GM19240 (cell line): ENCODE data around the gene ABLIM1.

Experiments
- DNase-seq: peaks from one replicate; pipeline ENCODE4 v3.0.0; 2011; ENCODE audit warnings: low spot score; ENCODE audit not compliant: insufficient read length

ABLIM1 gene

GRCh38 chr10:114547514-114547913 lies 110.6 kb downstream of the ABLIM1 start:
- DNase-seq, result no peak

- DNase-seq, result no peak
Measured at GRCh38 chr10:114547056-114547455, 111.0 kb downstream of the ABLIM1 start.

DNA sequence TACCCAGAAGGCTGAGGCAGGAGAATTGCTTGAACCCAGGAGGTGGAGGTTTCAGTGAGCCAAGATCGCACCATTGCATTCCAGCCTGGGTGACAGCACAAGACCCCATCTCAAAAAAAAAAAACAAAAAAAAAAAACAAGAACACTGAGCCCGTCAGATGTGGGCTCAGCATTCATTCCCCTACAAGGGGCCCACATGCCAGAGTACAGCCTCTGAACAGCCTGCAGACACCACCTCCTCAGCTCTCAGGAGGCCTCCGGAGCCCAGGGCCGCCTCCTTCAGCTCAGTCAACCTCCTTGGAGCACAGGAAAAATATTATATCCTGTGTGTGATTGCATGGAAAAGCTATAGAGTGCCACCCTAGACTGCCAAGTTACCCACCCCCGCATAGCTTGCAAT lies 112.3 kb downstream of the ABLIM1 start:
- DNase-seq, result no peak

- DNase-seq, result no peak
Measured at GRCh38 chr10:114545071-114545470, 113.0 kb downstream of the ABLIM1 start.

GRCh38 chr10:114544045-114544659 lies 113.9 kb downstream of the ABLIM1 start:
- DNase-seq, result peak; percentile 68

GRCh38 chr10:114543456-114543855 lies 114.6 kb downstream of the ABLIM1 start:
- no peak for DNase-seq

- DNase-seq, result no peak
Measured at GRCh38 chr10:114542373-114542772, 115.7 kb downstream of the ABLIM1 start.

DNA sequence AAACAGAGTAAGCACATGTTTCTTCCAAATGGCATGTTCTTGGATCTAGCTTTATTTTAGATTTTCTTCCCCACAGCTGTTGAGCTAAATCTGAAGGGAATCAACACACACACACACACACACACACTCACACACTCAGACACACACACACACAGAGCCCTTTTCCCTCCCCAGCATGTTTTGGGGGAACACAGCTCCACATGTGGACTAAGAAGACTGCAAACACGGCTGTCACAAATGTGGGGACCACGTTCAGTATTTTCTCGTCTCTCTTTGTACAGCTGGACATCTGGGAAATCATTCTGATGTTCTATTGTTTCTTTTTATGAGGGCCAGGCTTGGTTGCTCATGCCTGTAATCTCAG lies 116.3 kb downstream of the ABLIM1 start:
- DNase-seq, result no peak

GRCh38 chr10:114541081-114541796 lies 116.8 kb downstream of the ABLIM1 start:
- no peak for DNase-seq

DNA sequence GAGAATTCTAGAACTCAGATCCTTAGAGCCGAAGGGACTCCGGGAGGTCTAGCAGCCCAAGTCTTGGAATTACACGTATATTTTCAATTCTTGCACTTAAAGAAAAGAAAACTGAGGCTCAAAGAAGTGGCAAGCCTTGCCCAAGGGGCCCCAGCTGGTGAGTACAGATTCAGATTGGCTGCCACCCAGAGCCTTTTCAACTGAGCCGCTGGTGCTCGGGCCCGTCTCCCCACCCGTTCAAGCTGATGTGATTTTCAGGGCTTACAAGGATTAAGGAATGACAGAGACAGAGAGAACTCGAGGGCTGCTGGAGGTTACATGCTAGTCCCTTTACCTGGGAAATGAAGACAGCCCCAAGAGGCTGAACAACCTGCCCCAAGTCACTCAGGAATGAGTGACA lies 117.8 kb downstream of the ABLIM1 start:
- DNase-seq, result no peak

GRCh38 chr10:114539623-114540022 lies 118.5 kb downstream of the ABLIM1 start:
- DNase-seq, result no peak

DNA sequence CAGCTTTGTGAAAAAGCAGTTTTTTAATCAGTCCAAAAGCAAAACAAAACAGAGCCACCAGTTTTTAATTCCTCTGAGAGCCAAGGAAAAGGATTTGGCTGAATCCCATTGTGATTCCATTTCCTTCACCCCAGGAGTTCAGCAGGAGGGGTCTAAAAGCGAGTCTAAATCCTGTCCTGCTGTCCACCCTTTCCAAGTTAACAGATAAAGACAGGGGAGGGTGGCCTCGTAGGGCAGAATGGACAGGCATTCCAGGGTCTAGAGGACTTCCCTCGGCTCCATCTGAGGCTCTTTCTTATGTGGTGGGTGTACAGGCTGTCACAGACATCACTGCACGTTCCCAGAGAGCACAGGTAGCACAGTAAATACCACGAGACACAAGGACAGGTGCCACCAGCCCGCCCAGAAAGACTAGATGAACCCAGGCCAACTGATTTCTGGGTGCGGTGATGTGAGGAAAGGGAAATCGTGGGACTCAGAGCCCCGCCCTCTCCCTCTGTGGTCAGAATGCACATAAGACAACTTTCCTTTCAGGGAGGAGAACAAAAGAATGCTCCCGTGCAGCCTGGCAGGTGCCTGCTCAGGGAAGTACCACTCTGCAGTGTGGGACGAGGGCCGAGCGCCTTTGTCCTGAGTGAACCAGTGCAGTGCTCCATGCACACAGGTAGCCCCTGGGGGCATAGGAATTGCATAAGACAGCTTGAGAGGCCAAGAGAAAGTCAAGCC lies 119.7 kb downstream of the ABLIM1 start:
- DNase-seq, result no peak

DNA sequence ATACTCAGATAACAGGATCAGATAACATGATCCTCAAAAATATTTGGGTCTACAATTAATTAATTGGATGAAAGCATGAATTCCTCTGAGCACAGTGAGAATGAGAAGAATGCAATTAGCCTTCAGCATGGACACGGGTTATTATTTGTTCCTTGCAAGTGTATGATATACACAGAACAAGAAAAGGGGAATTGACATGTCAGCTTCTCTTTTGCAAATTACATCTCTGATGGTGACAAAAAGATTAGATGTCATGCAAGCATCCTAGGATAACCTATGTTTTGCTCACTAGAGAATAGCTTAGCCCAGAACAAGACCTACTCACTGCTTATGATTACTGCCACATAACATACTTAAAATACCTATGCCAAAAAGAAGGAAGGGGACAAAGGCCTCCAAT lies 120.3 kb downstream of the ABLIM1 start:
- DNase-seq, result no peak

DNA sequence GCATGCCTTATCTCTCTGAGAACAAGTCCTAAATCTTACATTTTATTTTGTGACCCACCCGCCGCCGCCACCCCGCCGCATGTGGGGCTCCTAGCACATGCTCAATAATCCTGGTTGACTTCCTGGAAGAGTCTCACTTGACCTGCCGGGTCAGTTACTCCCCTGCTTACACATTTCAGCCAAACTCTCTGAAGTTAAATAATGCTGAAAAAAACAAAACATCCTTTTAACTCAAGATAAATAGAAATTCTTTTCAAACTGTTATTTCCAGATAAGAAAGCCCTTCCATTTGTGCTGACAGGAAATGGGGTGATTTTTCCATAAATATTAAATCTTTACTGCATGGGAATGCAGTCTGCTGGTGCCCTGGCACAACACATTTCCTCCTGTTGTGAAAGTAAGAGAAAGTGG lies 123.5 kb downstream of the ABLIM1 start:
- DNase-seq, result no peak

DNA sequence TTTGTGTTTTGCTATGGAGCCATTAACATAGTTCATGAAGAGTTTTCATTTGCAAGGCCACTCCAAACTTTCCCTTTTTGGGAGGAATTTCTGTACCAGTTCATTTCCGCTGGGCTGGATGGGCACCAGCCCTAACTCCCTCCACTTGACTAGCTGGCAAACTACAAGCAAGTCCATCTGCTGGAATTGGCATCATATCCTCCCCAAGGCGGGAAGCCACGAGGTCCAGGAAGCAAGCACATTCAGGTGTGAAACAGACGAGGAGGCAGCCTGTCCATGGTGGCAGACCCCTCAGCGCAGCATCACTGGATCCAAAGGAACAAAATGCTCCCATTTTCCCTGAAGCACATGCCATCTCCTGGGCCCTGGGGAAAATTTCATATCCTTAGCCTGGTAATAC lies 125.8 kb downstream of the ABLIM1 start:
- no peak for DNase-seq

GRCh38 chr10:114526504-114527238 lies 131.4 kb downstream of the ABLIM1 start:
- peak; percentile 89 for DNase-seq

DNA sequence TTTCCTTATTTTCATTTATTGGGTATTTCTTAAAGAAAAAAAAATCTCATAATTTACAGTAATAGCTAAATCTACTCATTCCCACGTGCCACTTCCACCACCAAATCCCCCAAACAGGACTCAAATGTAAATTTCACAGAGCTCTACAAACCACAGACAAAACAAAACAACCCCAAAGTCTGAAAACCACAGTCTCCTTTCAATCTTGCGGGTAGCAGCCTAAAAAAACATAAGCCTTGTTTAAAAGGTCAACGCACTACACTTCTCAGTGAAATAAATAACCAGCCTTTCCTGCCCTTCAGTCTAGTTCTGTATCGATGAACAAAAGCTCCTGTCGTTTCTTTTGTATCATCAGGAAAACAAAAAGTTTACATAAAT lies 132.0 kb downstream of the ABLIM1 start:
- DNase-seq, result no peak

DNA sequence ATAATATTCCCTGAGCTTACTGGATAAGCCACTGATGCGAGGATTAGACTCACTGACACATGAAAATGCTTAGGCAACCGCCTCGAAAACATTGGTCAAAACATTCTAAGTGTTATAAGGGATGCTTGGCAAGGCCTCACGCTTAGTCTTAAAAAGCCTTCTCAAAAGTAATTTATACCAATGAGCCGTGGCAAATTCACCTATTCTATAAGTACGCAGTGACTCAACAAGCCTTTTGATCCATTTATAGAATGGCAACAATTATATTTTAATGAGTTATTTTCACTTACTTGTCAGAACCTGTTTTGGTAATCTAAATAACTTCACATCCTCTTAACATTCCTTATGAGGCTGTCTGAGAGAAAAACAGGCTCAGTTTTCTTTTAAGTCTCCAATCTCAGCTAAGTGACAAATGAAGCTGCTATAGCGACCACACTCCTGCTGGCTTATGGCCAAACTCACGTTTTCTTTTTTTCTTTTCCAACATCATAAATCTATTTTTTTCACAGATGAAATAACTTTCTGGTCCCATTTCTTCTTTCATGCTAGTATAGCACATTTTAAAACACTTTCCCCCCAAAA lies 132.6 kb downstream of the ABLIM1 start:
- DNase-seq, result no peak

DNA sequence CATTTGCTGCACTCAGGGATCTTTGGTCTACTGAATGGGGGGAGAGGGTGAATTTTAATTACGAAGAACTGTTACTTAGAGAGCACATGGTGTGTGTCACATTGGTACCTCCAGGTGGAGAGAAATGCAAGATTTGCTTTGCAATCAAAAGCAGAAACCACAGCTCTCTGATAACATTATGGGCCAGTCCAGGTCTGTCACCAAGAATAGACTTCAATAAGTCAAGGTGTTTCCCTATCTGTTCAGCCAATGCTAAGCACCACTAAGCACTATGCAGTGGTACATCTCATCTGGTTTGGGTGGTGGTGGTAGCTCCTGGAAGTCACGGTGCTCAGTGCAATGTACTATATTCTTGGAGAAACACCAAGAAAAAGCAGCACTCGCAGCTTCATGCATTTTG lies 134.2 kb downstream of the ABLIM1 start:
- DNase-seq, result no peak

GRCh38 chr10:114521255-114521654 lies 136.8 kb downstream of the ABLIM1 start:
- DNase-seq, result no peak

DNA sequence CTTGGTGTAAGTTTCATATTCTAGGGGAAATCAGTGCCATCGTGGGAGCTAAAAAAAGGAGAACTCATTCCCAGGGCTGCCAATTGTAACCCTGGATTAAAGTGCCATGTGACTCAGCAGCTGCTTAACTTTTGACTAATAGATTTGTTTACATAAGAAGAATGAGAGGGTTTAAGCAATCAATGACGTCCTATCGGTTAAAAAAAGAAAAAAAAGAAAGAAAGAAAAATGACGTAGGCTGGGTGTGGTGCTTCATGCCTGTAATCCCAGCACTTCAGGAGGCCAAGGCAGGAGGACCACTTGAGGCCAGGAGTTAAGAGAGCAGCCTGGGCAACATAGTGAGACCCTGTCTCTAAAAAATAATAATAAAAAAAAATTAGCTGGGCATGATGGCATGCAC lies 137.6 kb downstream of the ABLIM1 start:
- no peak for DNase-seq
